GM21717 (cell line): Measurements from ENCODE around the gene PEX10.
A peak's percentile ranks its signal among the peaks of the same experiment; 100 is the strongest.
"Not testable (repeated sequence)": the region's sequence is repeated elsewhere in the genome, so short reads cannot be mapped to it uniquely, and the experiment has no call there.

Experiments used
- ATAC-seq: cut with Tn5 transposase; IDR thresholded peaks from one replicate; pipeline ENCODE4 v1.9.1; 2021; ENCODE audit warnings: mild to moderate bottlenecking, moderate library complexity; ENCODE audit not compliant: unreplicated experiment

Gene PEX10

DNA sequence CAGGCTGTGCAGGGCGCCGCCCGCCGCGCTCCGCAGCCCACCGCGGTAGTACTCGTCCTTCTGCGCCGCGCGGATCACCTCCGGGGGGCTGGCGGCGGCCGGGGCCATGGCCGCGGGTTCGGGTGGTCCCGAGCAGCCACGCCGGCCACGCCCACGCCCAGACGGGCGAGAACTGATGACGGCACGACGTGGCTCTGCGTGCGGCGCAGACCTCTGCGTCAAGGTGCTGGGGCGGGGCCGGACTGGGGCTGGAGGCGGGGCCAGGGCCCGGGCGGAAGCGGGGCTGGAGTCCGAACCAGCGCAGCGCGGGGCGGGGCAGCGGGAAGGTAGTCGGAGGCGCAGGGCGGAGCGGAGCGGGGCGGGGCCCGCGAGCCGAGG lies at the start of gene PEX10:
PEX10 (minus strand) TSS at position 170 of the 378 bp plus-strand sequence; CDS start at position 108, 62 bp downstream.
- peak; percentile 78 for ATAC-seq

DNA sequence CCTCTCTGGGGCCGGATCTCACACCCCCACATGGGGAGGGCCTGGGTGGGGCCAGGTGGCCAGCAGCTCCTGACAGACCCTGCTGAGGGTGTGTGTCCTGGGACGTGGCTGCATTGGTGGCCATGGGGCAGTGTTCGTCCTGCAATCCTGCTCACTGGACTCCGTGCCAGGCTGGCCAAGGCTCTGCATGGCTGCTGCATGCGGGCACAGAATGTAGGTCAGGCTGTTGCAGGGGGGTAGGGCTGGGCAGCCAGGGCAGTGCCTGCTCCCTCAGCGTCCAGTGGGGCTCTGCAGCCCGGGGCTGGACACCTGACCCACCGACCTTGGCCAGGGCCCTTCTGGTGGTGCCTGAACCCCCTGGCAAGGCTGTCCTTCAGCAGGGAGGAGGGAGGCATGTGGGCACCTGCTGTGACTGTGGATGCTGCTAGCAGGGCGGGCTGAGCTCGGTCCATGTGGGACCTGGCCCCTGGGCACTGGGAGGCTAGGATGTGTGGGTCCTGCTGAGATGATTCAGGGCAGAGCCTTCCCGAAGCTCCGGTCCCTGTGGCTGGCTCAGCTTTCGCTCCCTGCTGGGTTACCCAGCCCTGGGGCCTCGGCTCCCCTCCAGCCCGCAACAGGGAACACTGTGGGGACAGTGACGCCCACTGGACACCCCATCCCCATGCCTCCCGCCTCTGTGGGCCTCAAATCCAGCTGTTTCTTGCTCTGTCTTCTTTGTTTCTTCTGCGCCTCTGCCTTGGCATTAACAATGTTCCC lies 48.8 kb upstream of the PEX10 start:
- ATAC-seq, result no peak

DNA sequence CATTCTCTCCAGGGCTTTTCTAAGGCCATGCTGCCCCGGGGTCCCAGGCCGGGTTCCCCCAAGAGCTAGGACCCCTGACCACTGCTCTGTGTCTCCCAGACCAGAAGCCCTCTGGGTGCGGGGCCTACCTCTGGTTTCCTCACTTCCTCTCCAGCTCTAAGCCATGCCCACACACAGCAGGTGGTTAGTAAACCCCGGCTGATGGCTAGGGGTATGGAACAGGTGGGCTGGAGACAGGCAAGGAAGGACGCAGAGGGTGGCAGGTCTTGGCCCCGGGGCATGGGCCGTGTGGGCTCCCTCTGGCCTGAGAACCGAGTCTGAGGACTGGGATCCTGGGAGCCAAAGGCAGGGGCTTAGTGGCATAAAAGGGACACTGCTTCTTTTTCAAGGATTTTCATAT lies 47.8 kb upstream of the PEX10 start:
- ATAC-seq, result no peak

DNA sequence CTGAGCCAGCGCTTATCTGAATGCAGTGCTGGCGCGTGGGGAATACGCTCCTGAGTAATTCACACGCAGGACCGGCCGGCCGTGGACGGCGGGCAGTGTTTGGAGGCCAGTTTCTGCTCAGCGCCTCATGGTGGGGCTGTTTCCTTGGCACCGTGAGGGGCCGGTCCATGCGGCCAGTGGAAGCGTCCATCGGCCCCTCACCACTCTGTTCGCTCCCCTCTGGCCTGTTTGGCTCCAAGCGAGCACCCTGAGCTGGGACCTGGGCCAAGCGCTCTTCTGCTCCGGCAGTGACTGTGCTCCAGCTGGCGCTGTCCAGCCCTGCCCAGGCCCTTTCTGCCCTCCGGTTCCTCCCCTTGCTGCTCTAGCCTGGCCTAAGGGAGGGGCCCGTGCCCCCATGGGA lies 47.4 kb upstream of the PEX10 start:
- no peak for ATAC-seq

DNA sequence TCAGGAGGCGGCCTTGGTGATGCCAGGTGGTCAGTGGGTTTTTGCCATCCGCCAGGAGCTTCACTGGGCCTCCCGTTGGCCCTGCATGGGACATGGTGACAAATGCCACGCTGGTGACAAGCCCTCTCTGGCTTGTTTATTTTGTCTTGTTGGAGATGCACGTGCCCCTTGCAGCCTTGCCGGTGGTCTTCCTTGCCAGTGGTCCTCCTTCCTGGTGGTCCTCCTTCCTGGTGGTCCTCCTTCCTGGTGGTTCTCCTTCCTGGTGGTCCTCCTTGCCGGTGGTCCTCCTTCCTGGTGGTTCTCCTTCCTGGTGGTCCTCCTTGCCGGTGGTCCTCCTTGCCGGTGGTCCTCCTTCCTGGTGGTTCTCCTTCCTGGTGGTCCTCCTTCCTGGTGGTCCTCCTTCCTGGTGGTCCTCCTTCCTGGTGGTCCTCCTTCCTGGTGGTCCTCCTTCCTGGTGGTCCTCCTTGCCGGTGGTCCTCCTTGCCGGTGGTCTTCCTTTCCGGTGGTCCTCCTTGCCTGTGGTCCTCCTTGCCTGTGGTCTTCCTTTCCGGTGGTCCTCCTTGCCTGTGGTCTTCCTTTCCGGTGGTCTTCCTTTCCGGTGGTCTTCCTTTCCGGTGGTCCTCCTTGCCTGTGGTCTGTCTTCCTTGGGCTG lies 46.9 kb upstream of the PEX10 start:
- not testable (repeated sequence) for ATAC-seq

DNA sequence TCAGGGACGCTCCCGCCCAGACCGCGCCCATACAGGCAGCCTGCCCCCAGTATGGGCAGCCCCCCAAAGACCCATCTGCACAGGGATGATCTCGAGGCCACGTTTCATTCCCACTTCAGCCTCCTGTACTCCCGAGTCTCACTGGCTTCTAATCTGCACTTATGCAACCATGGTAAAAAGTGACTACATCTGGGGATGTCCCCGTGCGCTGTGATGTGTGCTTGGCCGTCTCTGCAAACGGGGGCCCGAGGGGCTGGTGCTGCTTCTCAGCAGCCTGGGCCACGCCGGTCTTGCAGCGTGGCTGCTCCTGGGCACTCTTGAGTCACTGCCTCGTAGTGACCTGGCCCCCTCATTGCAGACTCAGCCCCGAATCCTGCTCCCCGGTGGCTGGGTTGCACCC lies 46.3 kb upstream of the PEX10 start:
- ATAC-seq, result no peak

DNA sequence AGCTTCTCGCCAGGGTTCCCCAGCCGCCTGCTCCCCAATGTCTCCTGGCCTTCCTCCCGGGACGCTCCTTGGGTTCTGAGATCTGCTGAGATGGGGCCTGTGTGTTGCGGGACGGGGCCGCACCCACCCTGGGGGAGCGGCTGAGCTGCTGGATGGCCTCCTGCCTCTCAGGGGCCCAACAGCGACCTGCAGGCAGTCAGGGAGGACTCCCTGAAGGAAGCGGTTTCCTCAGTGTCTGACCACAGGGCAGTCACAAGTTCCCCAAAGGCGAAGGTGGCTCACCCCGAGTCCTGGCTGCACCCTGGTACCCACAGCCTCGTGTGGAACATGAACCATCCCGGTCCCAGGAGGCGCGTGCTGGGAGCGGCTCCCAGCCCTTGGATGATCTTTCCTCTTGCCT lies 45.1 kb upstream of the PEX10 start:
- ATAC-seq, result no peak

DNA sequence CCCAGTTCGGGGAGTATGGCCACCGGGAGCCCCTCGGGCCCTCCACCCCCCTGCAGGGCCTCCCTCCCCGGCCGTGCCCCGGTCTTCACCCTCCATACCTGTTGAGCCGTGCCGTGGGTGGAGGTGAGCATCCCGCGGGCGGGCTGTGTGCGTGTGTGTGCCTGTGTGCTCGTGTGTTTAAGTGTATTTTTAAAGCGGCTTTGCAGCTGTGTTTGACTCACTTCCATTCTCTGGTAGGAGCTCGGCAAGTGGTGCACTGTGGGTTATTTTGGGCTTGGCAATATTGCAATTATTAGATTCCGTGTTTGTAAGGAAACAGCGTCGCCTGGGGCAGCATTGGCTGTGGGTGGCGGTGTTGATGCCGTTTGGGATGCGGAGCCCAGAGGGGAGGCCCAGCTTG lies 43.4 kb upstream of the PEX10 start:
- no peak for ATAC-seq

DNA sequence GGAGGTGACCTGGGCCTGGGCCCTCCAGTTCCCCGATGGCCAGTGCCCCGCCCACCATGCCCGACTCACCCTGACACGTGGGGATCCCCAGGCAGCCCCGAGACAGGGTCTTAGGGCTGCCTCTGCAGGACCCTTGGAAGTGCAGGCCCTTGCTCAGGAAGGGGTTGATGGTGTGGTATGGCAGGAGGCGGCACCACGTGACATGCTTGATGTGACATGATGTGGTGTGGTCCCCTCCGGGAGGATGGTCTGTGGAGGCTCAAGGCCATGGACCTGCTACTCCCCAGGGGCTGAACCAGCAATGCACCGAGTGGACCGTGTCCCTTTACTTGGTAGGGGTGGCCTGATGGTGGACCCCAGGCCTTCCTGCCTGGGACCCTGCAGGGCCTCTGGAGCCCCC lies 41.9 kb upstream of the PEX10 start:
- ATAC-seq, result no peak

DNA sequence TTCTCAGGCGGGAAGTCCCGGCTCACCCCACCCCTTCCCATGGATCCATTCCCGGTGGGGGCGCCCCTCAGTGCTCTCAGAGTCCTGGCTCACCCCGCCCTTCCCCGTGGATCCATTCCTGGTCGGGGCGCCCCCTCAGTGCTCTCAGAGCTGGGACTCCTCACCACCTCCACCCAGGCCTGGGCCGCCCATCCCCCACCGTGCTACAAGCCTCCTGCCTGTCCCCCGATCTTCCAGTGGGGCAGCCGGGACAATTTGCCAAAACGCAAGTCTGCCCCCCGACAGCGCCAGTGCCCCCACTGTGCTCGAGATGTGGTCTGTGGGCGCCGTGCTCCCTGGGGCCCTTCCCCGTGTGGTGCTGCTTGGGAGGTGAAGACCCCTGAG lies 40.6 kb upstream of the PEX10 start:
- no peak for ATAC-seq

DNA sequence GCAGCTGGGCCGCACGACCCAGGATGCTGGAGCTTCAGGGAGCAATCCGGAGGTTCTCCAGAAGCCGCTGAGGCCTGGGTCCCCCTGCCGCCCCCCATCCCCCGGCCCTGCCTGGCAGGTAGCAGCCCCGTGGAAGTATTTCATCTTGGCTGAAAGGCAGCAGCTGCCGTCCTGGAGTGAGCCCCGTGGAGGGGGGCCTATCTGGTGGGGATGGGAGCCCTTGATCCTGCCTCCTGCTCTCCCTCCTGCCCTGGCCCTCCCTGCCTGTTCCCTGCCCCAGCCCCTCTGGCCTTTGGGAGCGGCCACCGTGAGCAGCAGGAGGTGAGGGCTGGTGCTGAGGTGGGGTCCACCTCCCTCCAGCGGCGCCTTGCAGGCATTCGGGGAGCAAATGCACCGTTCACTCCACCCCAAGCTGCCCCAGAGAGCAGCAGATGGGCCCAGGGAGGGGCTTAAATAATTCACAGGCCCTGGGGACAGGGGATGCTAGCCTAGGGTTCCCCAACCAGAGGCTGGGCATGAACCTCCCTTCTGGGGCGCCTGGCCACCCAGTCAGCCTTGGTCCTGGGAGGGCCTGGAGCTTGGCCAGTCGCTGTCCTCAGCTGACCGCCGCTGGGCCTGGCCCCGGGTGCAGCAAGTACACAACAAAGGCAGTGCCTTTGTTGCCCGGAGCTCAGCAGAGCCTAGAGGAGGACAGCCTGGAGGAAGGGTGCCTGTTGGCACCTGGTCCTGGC lies 40.0 kb upstream of the PEX10 start:
- no peak for ATAC-seq

DNA sequence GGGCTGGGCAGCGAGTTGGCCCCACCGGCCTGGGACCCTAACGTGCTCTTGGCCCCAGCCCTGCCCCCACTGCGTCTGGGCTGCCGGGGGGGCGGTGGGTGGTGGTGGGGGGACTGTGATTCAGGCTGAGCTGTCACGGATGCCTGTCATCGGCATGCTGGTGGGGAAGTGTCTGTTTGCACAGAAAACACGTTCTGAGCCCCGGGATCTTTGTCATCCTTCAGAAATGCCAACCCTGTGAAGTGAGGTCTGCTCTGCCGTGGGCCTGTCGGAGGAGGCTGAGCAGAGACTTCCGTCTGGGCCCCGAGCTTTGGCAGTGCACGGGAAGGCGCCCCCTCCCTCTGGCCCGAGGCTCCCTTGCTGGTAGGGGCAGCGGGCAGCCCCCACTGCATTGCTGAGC lies 39.4 kb upstream of the PEX10 start:
- no peak for ATAC-seq

DNA sequence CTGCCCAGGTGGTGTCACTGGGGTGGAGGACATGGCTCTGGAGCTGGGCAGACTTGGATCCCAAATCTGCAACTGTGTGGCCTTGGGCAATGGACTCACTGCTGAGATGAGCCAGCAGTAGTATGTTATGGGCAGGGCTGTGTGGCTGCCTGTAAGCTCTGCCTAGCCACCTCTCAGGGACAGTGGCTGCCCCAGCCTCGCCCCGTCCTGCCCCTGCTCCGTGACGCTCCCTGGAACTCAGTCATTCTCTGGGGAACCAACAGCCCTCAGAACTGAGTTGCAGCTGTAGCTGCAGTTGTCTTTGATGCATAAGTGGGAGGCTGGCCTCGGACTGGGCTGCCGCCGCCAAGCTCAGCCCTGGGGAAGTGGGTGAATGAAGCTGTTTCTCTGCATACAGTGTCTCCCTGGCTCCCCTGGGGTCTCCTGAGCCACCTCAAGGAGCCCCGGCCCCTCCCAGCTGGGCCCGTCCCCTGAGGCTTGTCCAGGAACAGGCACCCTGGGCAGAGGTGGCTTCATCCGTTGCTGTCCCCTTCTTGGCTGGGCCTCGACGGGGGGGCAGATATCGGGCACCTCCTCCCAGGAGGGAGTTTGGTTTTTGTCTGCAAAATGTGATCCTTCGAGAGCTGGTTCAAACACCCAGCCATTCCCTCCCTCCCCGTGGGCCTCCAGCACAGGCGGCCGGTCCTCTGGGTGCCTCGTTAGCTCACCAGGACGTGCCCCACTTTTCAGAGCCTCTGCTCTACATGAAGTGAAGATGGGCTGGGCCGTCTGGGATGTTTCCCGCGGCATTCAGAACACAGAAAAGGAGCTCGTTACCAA lies 37.5 kb upstream of the PEX10 start:
- ATAC-seq, result no peak

DNA sequence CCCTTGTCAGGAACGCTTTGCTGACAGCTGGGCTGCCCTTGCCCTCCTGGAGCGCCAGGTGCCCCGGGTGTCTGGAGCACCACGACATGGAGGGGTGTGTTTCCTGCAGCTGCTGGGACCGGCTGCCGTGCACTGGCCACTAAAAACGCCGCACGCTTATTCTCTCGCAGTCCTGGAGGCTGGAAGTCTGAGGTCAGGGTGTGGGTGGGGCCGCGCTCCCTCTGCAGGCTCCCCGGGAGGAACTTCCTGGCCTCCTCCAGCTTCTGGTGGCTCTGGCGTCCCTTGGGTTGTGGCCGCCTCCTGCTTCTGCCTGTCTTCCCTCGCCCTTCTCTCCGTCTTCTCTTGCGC lies 35.7 kb upstream of the PEX10 start:
- ATAC-seq, result no peak

DNA sequence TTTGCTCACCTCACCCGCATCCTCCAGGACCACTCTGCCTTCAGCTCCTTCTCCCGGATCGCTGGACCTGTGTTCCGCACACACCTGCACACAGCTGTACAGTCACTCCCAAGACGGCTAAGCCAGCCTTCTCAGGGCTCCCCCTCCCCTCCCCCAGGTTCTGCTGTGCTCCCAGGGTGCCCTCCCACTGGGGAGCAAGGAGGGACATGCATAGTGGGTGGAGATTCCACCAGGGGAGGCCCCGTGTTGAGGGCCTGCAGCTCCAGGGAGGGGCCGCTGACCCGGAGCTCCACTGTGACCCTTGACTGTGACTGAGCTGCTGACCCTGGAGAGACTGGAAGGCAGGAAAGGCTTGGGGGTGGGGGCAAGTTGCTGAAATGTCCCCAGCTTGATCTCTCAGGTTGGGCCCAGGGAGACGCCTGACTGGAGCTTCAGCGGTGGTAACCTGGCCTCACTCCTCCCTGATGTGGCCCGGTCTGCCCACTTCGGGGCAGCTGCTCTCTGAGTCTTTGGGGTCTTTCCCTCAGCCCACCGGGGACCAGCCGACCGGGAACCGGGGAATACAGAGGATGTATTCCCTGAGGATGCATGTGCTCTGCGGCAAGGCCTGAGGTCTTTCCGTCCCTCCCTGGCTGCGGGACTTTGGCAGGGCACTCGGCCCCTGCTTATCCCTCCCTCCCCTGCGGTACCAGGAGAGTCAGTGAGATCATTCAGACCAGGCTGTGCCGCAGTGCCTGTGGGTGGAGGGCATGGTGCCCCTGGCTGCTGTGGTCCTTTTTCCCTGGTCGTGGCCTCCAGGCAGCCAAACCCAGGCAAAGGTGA lies 35.1 kb upstream of the PEX10 start:
- ATAC-seq, result no peak

DNA sequence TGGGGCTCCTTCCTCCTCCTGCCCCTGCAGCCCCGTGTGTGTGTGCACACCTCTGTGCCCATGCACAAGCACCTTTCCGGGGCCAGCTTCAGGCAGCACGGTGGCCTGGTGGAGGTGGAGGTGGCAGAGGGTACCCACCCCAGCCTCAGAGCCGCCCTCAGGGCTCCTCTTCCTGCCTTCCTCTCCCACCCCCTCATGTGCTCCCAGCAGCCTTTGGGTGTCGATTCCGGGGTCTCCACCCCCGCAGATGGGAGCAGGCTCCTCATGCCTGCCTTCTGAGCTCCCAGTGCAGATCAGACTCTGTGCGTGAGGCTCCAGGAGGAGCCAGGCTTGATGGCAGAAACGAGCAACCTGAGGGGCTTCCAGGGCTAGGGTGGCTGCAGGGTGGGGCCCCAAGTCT lies 34.5 kb upstream of the PEX10 start:
- ATAC-seq, result no peak

DNA sequence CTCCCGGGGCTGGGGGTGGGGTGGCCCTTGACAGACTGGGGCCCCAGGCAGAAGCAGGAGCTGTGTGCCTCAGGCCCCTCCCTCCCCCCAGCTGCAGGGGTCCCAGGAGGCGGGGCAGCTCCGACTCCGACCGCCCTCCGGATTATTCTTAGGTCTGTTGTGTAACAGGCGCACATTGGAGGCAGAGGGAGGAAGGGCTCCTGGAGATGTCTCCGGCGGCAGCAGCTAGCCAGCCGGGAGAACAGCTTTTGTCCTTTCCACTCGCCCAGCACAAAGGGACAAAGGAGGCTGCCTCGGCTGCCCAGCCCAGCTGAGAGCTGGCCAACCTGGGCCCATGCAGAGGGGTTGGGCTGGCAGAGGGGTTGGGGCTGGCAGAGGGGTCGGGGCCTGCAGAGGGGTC lies 34.0 kb upstream of the PEX10 start:
- no peak for ATAC-seq

DNA sequence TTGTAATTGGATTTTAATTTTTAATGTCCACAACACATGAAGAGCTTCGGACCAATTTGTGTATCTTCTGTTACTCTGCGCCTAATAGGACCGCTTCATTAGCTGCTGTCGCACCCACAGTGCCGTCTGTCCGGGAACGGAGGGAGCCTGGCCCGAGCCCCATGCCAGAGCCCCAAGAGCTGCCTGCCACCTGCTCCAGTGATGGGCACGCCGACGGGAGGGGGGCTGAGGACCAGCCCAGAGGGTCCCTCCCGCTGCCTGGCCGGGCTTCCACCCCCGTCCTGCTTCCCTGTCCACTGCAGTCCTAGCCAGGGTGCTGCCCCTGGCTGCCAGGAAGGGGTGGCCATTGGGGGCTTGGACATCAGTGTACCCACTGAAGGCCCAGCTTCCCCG lies 33.5 kb upstream of the PEX10 start:
- ATAC-seq, result no peak

DNA sequence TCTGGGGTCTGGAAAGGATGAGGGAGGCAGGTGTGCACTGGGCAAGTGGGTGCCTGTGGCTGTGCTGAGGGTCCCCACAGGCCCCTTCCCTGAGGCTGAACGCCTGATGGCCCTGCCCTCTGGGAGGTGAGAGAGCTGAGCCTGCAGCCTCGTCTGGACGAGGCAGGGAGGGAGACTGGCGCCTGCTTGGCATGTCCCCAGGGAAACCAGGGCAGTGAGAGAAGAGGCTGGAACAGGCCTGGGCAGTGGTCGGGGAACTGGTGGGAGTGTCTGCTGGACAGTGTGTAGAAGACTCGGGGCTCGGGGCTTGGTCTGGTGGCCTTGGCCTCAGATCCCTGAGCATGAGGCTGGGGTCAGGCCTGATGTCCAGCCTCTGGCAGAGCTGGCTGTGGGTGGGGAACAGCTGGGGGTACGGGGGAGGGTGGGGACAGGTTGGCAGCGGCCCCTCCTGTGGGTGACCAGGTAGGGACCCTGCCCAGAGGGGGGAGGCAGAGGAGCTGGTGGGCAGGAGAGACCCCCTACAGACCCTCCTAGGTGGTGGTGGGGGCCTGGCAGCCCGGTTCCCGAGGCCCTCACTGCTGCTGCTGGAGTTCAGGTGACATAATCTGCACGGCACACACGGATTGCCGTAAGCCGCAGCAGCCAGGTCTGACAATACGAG lies 32.9 kb upstream of the PEX10 start:
- no peak for ATAC-seq

DNA sequence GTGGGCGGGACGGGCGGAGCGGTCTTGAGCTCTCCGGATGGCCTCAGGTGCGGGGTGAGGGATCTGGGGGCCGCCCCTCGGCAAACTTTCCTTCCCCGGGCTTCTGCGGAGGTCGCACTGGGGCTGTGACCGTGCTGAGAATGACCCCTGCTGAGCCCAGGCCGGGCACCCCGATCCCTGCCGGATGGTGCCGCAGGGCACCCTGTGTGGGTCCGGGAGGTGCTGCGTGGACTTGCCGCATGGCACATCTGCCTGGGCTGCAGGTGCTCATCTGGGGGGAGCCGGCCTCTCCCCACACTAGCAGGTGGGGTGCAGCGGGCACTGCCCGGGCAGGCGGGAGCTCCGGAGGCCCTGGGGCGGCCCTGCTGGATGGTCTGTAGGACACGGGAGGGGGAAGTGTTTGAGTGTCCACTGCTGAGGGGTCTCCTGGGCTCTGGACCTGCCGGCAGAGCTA lies 31.8 kb upstream of the PEX10 start:
- no peak for ATAC-seq
